ENCODE data around the gene KCNAB1.

GRCh38 chr3:156107504-156107903 lies 12.9 kb upstream of the KCNAB1 start:
- TF ChIP-seq CTCF (conservative IDR thresholded peaks at IDR 0.05; ENCODE audit: low read depth, low read length) (no peak), EZH2 (IDR thresholded peaks at IDR 0.05; ENCODE audit: borderline replicate concordance, low read depth, low read length, poor library complexity, severe bottlenecking) (no peak)
